ENCODE measurements around the gene ABHD14A.

GRCh38 chr3:51985063-51985462 is 10.2 kb downstream of the ABHD14A start:
- TF ChIP-seq CTCF (conservative IDR thresholded peaks at IDR 0.05 in 1 of 2, IDR thresholded peaks at IDR 0.05 in 1 of 2; ENCODE audit: extremely low read depth in 1 of 2, insufficient read depth in 1 of 2, low read depth in 1 of 2, low read length in 2 of 2) (no peak), EZH2 (IDR thresholded peaks at IDR 0.05; ENCODE audit: borderline replicate concordance, low read length) (no peak)

All from mammary epithelial cell (primary cell).